GM18867 (cell line): ENCODE measurements around the gene PLA2G3.
A peak's percentile ranks its signal among the peaks of the same experiment; 100 is the strongest.
"Not testable (repeated sequence)": the region's sequence is repeated elsewhere in the genome, so short reads cannot be mapped to it uniquely, and the experiment has no call there.

ENCODE experiments used
- ATAC-seq: cut with Tn5 transposase; IDR thresholded peaks from one replicate; pipeline ENCODE4 v1.9.1; 2021; ENCODE audit warnings: mild to moderate bottlenecking, moderate library complexity; ENCODE audit not compliant: unreplicated experiment

Gene PLA2G3

GRCh38 chr22:31139866-31140716 is at the start of gene PLA2G3:
Gene PLA2G3 (minus strand): TSS chr22:31140508. CDS start chr22:31140354, 154 bp downstream.
- ATAC-seq = no peak

- no peak for ATAC-seq
Observed at GRCh38 chr22:31187627-31188026, 47.3 kb upstream of the PLA2G3 start.

GRCh38 chr22:31185056-31185455 is 44.7 kb upstream of the PLA2G3 start:
- ATAC-seq = no peak

- ATAC-seq = no peak
Observed at GRCh38 chr22:31184015-31184414, 43.7 kb upstream of the PLA2G3 start.

GRCh38 chr22:31179345-31179744 is 39.0 kb upstream of the PLA2G3 start:
- no peak for ATAC-seq

GRCh38 chr22:31178859-31179258 is 38.6 kb upstream of the PLA2G3 start:
- ATAC-seq = no peak

GRCh38 chr22:31177420-31178162 is 37.3 kb upstream of the PLA2G3 start:
- no peak for ATAC-seq

- ATAC-seq = no peak
Observed at GRCh38 chr22:31176923-31177322, 36.6 kb upstream of the PLA2G3 start.

- no peak for ATAC-seq
Observed at GRCh38 chr22:31173386-31174145, 33.3 kb upstream of the PLA2G3 start.

GRCh38 chr22:31171734-31172133 is 31.4 kb upstream of the PLA2G3 start:
- not testable (repeated sequence) for ATAC-seq

- ATAC-seq = no peak
Observed at GRCh38 chr22:31170971-31171370, 30.7 kb upstream of the PLA2G3 start.

GRCh38 chr22:31162015-31162765 is 21.9 kb upstream of the PLA2G3 start:
- no peak for ATAC-seq

- ATAC-seq = no peak
Observed at GRCh38 chr22:31161386-31161785, 21.1 kb upstream of the PLA2G3 start.

- ATAC-seq = peak; percentile 9
Observed at GRCh38 chr22:31160328-31160978, 20.1 kb upstream of the PLA2G3 start.

- ATAC-seq = no peak
Observed at GRCh38 chr22:31155422-31155821, 15.1 kb upstream of the PLA2G3 start.

- no peak for ATAC-seq
Observed at GRCh38 chr22:31154975-31155374, 14.7 kb upstream of the PLA2G3 start.

GRCh38 chr22:31153357-31153756 is 13.0 kb upstream of the PLA2G3 start:
- ATAC-seq = no peak

- ATAC-seq = no peak
Observed at GRCh38 chr22:31151872-31152271, 11.6 kb upstream of the PLA2G3 start.

GRCh38 chr22:31150615-31151014 is 10.3 kb upstream of the PLA2G3 start:
- no peak for ATAC-seq
